ENCODE results near the gene SRPRB.

GRCh38 chr3:133758568-133758928, 47.1 kb upstream of the SRPRB start:
- TF ChIP-seq CTCF (IDR thresholded peaks at IDR 0.05; ENCODE audit: insufficient read depth, low read length) = no peak
- TF ChIP-seq POLR2AphosphoS5 (IDR thresholded peaks at IDR 0.05; ENCODE audit: low read depth) = no peak
- TF ChIP-seq GABPA (IDR thresholded peaks at IDR 0.05; ENCODE audit: low read depth) = no peak
- TF ChIP-seq REST (IDR thresholded peaks at IDR 0.05; ENCODE audit: insufficient replicate concordance, low read depth) = no peak

All from HL-60 (cell line).